HG03097 (cell line): ENCODE results near the gene MUC7.
A peak's percentile ranks its signal among the peaks of the same experiment; 100 is the strongest.
"Not testable (repeated sequence)": the region's sequence is repeated elsewhere in the genome, so short reads cannot be mapped to it uniquely, and the experiment has no call there.

Experiments
- ATAC-seq: cut with Tn5 transposase; IDR thresholded peaks from one replicate; pipeline ENCODE4 v1.9.1; 2021; ENCODE audit not compliant: unreplicated experiment, low FRiP score

Gene MUC7

DNA sequence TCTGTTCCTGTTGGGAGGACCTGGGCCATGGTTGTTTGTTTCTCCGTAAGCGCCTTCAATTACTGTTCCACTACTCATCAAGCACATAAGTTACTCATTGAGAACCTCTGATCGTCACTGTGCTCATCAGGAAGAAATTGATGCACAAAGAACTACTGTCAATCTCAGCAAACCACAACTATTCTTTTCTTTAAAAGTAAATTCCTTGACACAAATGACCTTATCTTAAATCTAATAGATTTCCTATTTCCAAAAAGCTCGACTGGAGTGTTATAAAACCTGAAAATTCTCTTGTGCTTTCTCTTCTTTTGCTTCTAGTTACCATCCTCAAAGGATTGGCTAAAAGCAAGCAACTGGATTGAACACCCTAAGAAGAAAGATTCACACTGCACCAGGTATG is at the start of gene MUC7:
Gene MUC7, plus strand, starts transcription at position 301 of the 400 bp plus-strand sequence. CDS start 1,825 bp downstream, outside the sequence.
- no peak for ATAC-seq

GRCh38 chr4:70425306-70425705 is 46.7 kb upstream of the MUC7 start:
- no peak for ATAC-seq

- no peak for ATAC-seq
Observed at GRCh38 chr4:70426789-70427188, 45.2 kb upstream of the MUC7 start.

GRCh38 chr4:70437197-70437596 is 34.8 kb upstream of the MUC7 start:
- no peak for ATAC-seq

DNA sequence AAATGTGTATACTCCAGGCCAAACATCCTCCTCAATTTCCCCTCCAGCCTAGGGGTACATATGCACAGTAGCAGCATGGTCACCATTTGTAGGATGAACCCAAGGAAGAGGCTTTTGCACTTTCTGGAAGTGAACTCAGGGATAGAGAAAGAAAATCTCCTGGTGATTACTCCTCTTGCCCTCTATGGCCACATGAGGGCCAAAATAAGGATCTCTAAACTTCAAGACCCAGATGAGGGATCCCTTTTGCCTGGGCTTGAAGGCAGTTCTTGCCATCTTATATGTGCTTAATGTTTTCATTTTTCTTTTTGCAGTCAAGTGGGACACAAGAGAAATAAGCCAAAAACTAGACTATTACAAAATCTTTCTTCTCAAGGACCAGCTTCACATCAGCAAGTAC is 29.5 kb upstream of the MUC7 start:
- ATAC-seq: no peak

GRCh38 chr4:70443329-70443728 is 28.7 kb upstream of the MUC7 start:
- ATAC-seq: no peak

DNA sequence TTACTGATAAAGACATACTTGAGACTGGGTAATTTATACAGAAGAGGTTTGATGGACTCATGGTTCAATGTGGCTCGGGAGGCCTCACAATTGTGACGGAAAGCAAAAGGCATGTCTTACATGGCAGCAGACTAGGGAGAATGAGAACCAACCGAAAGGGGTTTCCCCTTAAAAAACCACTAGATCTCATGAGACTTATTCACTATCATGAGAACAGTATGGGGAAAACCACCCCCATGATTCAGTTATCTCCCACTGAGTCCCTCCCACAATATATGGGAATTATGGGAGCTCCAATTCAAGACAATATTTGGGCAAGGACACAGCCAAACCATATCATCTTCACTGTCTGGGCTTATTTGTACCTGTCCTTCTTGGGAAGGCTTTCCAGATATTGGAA is 22.8 kb upstream of the MUC7 start:
- ATAC-seq: no peak

DNA sequence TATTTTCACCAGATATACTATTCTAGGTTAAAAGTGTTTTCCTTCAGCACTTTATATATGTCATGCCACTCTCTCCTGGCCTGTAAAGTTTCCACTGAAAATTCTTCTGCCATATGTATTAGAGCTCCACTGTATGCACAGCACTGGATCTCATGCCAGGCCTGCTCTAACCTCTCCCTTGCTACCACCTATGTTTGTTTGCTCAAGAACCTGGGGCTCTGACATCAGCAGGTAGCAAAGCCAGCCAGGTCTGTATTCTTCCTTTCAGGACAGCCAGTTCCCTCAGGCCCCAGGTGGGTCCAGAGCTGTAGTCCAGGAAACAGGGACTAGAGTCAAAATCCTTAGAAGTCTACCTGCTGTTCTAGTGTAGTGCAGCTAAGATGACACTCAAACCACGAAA is 19.1 kb upstream of the MUC7 start:
- ATAC-seq: no peak

DNA sequence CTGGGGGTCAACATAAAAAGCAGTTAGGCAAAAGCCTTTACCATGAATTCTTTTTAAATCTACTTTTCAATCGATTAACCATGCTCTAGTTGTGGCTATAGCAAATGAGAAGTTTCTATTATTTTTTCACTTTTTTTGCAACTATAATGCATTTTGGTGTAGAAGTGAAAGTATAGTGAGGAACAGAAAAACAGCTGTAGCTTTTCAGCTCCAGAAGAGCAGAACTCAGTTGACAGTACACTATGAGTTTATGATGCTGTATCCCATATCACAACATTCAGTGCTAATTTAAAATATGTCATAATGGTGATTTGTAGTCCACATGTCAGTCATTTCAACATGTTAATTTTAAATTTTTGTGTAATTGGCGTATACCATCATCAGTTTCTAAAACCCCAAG is 8.7 kb upstream of the MUC7 start:
- ATAC-seq: no peak

GRCh38 chr4:70473679-70474078 is 1.7 kb downstream of the MUC7 start:
- ATAC-seq: no peak

GRCh38 chr4:70488748-70489147 is 16.8 kb downstream of the MUC7 start:
- ATAC-seq: no peak

- no peak for ATAC-seq
Observed at GRCh38 chr4:70496231-70496630, 24.2 kb downstream of the MUC7 start.

GRCh38 chr4:70501838-70502237 is 29.8 kb downstream of the MUC7 start:
- not testable (repeated sequence) for ATAC-seq

DNA sequence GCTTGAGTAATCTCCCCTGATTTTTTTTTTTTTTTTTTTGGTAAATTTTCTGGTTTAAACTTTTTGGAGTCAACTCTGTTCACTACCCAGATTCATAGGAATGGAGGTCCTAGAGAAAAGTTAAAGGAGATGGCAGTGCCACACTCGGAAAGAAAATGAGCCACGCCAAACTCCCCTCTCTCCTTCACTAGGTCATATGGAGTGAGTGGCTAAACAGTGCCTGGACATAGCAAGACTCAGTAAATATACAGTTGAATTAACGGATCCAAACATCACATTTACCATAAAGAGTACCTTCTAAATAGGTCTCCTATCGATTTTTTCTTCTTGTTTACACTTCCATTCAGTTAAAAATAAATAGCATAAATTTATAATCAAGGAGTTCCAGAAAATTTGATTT is 32.7 kb downstream of the MUC7 start:
- no peak for ATAC-seq

- peak; percentile 82 for ATAC-seq
Observed at GRCh38 chr4:70505151-70505748, 33.3 kb downstream of the MUC7 start.

DNA sequence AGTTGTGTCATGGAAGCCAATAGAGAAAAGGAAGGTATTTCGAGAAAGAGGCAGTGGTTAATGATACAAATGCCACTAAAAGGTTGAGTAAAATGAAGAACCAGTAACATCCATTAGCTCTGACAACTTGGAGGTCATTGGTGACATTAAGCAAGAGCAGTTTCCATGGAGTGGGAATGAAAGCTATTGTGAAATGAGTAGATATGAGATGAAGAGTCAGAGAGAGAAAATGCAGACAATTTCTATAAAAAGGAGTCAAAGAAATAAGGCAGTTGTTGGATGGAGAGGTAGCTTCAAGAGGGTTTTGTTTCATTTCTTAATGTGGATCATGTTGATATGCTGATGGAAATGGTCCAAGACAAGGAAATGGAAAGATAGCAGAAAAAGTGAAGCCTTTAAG is 36.8 kb downstream of the MUC7 start:
- no peak for ATAC-seq

GRCh38 chr4:70511365-70511764 is 39.4 kb downstream of the MUC7 start:
- no peak for ATAC-seq

DNA sequence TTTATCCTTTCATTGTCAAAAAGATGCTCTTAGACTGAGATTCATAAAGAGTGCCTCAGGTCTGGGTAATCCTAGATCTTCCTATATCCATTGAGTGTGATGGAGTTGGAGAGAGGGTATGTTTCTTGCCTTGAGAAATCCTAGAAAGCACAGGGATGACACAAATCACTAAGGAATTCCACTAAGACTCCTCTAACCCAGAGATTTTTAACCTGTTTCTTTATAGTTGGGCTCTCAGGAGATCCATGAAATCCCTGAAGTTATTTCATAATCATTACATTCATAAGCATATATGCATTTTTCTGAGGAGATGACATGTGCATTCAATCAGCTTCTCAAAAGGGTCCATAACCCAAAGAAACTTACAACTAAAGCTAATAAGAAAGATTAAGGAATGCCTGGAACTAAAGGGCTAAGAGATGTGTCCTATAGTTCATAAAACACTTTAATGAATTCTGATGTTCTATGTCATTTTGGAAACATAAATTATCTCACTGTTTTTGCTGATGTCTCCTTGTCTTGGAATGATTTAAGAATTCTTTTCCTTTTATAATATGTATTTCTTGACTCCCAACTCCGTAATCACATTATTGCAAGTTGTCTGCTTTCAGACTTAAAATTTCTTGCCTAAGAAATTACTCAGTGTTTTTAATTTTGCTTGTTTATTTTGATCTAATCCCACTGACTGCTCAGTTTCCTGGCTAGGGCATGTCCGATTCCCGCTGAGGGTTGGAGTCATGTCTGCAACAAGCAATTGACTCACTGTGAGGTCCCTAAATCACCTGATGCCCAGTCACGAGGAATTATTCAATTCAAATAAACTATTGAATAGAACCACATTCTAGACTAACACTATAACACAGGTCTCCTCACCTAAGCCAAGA is 43.6 kb downstream of the MUC7 start:
- no peak for ATAC-seq

DNA sequence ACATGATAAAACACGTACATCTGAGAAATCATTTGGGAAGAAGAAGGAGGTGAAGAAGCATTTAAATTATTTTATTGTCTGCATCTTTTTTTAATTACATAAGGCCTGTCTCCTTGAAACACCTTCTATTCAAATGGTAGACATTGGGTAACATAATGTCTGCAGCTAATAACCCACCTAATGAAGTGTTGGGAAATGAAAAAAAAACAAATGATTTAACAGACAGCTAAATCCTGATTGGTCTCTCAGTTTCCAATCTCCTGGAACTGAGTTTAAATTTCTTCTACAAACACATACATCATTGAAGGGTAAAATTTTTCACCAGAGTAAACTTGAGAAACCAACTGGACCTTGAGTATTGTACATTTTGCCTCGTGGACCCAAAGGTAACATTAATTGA is 46.3 kb downstream of the MUC7 start, which contains the start of gene AMTN:
Gene AMTN, plus strand, starts transcription at position 301 of the 400 bp plus-strand sequence. CDS start 209 bp downstream, outside the sequence.
- no peak for ATAC-seq

- no peak for ATAC-seq
Observed at GRCh38 chr4:70518716-70519115, 46.7 kb downstream of the MUC7 start.

DNA sequence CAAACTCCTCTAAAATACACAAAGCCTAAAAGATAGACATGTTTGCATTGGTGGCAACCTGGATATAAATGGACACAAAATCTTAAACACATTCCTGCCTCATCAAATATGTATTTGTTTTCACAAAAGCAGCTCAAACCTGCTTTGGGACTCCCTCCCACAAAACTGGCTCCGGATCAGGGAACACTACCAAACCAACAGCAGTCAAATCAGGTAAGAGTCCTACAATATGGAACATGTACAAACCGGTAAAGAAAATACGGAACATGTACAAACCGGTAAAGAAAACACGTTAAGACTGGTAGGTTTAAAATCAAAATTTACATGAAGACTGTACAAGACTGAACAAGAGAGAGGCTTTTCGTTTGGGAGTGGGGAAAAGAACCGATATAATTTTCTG is 50.6 kb downstream of the MUC7 start:
- no peak for ATAC-seq

DNA sequence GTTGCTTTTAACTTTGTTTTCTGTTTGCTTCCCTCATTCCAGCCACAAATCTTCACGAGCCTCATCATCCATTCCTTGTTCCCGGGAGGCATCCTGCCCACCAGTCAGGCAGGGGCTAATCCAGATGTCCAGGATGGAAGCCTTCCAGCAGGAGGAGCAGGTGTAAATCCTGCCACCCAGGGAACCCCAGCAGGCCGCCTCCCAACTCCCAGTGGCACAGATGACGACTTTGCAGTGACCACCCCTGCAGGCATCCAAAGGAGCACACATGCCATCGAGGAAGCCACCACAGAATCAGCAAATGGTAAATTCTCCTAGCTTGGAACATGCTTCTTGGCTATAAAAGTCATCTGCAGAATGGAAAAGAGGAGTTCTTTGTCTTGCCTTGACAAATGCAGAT is 59.0 kb downstream of the MUC7 start:
- no peak for ATAC-seq
